GM19468 (cell line): ENCODE measurements around the gene UPK1A.
A peak's percentile ranks its signal among the peaks of the same experiment; 100 is the strongest.
"Not testable (repeated sequence)": the region's sequence is repeated elsewhere in the genome, so short reads cannot be mapped to it uniquely, and the experiment has no call there.

Experiments
- ATAC-seq: cut with Tn5 transposase; IDR thresholded peaks from one replicate; pipeline ENCODE4 v1.9.1; 2021; ENCODE audit warnings: mild to moderate bottlenecking, moderate library complexity, moderate number of reproducible peaks; ENCODE audit not compliant: unreplicated experiment; ENCODE audit errors: extremely low read depth

UPK1A gene

GRCh38 chr19:35715981-35716800, 49.9 kb downstream of the UPK1A start:
- no peak for ATAC-seq

DNA sequence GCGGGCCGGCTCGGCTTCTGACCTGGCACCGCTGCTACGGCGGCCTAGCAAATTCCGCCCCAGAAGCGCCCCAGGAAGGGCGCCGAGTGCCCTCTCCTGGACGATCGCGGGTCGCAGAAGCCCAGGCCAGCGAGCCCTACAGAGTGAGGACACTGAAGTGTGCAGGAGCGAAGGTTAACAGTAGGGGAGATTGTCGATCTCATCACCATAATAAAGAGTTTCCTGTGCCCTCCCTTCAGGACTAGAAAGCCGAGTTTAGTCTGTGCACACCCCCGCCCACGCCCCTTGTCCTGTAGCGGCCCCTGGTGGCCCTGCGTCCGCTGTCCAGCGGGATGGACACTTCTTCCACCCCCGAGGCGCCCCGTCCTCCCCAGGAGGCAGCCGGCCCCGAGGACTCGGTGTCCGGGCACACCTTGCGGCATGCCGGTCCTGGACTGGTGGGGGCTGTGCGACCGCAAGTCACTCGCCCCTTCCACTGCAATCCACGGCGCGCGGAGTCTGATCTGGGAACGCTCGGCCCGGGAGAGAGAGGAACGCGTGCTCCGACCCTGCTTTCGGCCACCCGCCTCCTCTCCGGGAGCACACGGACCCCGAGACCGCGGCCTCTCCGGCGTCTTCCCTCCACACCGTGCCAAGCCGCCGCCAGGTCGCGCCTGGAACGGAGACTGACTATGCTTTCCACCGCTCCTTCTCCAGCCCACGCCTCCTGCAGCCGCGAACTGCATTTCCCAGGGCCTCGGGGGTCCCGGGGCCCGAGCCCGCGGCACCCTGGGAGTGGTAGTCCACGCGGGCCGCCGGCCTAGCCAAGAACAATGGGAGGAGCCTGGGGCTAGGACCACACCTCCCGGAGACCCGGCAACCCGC, 50.7 kb downstream of the UPK1A start:
- peak; percentile 59 for ATAC-seq

GRCh38 chr19:35717665-35718344, 51.5 kb downstream of the UPK1A start, which contains the start of gene KMT2B:
KMT2B (plus strand) TSS chr19:35718003; CDS start chr19:35718019, 16 bp downstream.
- ATAC-seq = no peak

DNA sequence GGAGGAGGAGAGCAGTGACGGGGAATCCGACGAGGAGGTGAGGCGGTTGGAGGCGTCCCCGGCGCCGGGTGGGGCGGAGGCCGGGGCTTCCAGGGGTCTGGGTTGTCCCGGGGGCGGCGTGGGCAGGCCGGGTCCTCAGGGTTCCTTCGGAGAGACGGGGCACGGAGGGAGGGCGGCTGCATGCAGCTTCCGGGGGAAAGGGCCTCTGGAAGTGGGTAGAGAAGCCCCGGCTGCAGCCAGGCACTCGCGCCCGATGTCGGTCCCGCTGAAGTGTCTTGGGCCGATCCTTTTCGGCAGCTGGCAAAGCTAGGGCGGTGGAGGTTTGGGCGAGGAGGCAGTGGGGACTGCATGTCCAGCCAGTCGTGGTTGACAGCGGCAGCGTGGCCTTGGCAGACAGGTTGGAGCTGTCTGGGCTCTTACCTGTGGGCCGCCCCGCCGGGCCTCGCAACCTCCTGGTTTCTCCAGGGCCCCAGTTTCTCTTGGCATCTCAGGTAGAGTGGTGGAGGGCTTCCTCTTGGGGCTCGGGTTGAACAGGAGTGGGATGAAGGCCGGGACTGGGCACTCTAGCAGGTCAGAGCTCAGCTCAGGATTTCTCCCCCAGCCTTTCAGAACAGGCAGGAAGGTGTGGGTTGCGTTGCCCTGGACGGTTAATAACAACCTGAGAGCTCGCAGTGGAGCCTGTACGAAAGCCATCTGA, 52.2 kb downstream of the UPK1A start:
- ATAC-seq = no peak

DNA sequence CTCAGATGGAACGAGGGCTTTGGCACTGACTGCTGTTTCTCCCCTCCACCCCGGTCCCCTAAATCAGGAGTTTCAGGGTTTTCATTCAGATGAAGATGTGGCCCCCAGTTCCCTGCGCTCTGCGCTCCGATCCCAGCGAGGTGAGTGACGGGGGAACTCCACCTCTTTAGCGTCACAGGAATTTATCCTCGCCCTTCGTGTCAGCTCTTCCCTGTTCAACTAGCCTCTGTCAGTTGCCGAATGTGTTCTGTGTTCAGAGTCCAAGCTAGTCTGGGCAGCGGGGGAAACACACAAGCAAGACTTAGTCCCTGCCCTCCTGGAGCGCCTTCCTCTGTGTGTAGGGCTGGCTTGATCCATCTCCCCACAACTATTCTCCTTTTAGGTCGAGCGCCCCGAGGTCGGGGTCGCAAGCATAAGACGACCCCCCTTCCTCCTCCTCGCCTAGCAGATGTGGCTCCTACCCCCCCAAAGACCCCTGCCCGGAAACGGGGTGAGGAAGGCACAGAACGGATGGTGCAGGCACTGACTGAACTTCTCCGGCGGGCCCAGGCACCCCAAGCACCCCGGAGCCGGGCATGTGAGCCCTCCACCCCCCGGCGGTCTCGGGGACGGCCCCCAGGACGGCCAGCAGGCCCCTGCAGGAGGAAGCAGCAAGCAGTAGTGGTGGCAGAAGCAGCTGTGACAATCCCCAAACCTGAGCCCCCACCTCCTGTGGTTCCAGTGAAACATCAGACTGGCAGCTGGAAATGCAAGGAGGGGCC, 53.3 kb downstream of the UPK1A start:
- ATAC-seq = no peak

- no peak for ATAC-seq
Measured at GRCh38 chr19:35720163-35720524, 53.8 kb downstream of the UPK1A start.

DNA sequence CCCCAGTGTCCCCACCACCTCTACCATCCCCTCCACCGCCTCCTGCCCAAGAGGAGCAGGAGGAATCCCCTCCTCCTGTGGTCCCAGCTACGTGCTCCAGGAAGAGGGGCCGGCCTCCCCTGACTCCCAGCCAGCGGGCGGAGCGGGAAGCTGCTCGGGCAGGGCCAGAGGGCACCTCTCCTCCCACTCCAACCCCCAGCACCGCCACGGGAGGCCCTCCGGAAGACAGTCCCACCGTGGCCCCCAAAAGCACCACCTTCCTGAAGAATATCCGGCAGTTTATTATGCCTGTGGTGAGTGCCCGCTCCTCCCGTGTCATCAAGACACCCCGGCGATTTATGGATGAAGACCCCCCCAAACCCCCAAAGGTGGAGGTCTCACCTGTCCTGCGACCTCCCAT, 54.3 kb downstream of the UPK1A start:
- ATAC-seq = no peak

GRCh38 chr19:35721374-35721773, 55.1 kb downstream of the UPK1A start:
- no peak for ATAC-seq

DNA sequence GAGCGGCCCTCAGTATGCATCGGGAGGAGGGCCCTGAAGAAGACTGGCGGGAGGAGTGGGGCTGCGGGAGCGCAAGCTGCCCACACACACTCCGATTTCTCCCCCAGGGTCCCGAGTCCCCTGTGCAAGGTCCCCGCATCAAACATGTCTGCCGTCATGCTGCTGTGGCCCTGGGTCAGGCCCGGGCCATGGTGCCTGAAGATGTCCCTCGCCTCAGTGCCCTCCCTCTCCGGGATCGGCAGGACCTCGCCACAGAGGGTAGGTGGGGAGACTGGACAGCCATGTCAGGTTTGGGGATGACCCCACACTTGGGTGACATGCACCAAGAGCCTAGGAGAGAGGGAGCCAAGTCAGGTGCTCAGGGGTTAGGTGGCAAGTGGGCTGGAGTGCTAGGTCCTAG, 56.1 kb downstream of the UPK1A start:
- ATAC-seq = no peak

- no peak for ATAC-seq
Measured at GRCh38 chr19:35722897-35723296, 56.6 kb downstream of the UPK1A start.

DNA sequence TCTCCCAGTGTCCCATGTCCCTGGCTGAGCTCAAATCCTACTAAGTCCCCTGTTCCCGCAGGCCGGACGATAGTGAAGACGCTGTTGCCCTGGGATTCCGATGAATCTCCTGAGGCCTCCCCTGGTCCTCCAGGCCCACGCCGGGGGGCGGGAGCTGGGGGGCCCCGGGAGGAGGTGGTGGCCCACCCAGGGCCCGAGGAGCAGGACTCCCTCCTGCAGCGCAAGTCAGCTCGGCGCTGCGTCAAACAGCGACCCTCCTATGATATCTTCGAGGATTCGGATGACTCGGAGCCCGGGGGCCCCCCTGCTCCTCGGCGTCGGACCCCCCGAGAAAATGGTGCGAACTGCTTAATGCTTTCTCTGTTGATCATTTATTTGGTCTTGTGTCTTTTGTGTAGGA, 57.4 kb downstream of the UPK1A start:
- no peak for ATAC-seq

DNA sequence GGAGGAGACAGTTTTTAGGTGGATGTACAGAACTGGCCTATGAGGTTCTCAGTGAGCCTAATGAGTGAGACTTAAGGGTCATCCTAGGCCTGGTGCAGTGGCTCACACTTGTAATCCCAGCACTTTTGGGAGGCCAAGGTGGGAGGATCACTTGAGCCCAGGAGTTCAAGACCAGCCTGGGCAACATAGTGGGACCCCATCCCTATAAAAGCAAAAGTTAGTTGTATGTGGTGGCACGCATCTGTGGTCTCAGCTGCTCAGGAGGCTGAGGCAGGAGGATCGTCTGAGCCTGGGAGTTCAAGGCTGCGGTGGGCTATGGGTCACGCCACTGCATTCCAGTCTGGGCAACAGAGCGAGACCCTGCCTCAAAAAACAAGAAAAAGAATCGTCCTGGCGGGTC, 57.8 kb downstream of the UPK1A start:
- not testable (repeated sequence) for ATAC-seq

- ATAC-seq = no peak
Measured at GRCh38 chr19:35724560-35724959, 58.2 kb downstream of the UPK1A start.

GRCh38 chr19:35725216-35725861, 59.0 kb downstream of the UPK1A start:
- no peak for ATAC-seq

- ATAC-seq = no peak
Measured at GRCh38 chr19:35727053-35727955, 61.0 kb downstream of the UPK1A start.
